ENCODE results near the gene LRCH1.
A peak's percentile ranks its signal among the peaks of the same experiment; 100 is the strongest.
"Not testable (repeated sequence)": the region's sequence is repeated elsewhere in the genome, so short reads cannot be mapped to it uniquely, and the experiment has no call there.

Gene LRCH1

DNA sequence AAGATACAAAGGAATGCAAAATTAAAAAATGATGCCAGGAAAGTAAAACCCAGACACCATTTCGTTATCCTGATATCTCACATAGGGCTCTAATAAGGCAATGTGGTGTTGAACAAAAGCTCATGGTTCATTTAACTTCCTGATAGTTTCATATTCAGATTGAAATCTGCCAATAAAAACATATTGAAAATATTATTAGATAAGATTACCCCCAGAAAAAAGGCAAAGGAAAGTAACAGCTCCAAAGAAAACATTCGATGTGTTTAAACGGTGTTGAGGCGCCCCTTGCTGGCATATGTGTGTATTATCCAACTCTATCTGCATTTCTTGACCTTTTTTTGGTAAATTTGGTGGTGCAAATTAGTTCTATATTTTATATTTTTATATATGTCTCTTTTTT is 168.1 kb downstream of the LRCH1 start:
- DNase-seq, result no peak

DNA sequence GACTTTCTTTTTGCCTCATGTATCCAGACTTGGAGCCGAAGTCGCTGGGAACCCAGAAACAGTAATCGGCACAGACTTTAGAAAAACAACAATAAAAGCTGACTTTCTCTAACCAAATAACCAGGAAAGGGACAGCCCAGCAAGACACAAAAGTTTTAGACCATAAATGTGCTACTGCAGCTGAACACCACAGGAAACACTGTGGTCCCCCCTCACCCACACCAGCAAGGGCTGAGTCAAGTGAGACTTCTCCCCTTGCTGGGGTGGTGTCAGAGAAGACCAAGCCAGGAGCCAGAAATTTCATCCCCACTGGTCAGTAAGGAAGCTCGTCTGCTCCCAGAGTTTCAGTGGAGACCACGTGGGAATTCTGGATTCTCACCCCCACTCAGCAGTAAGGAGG is 173.4 kb downstream of the LRCH1 start:
- DNase-seq, result peak; percentile 36

DNA sequence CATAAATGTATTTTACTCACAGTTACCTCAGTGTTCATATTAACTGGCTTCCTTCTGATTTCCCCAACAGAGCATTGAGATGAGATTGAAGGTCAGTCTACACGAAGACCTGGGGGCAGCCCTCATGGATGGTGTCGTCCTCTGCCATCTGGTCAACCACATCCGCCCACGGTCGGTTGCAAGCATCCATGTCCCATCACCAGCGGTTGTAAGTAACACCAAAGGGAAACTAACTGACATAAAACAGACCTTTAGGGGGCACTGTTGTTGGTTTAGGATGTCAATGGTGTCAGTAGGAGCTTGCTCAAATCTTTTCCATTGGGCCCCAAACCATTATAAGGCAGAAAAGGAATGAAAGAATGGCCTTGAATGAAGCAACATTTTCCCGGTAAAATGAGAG is 175.8 kb downstream of the LRCH1 start:
- DNase-seq, result no peak

DNA sequence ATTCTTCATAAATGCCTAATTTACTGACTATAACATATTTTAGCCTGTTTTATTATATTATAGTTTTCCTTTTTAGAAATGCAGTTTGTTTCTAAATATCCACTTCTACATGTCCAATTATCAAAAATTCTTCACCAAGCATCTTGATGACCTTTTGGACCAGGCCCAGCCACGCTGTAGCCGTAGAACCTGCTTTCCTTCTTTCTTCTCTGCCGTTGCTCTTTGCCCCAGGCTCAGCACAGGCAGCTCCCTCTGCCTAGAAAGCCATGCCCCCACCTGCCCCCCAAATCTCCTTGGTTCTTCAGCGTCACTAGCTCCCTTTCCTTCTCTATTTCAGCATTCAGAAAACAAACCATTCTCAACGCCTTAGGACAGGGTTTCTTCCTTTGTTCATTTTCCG is 178.6 kb downstream of the LRCH1 start:
- DNase-seq, result no peak

DNA sequence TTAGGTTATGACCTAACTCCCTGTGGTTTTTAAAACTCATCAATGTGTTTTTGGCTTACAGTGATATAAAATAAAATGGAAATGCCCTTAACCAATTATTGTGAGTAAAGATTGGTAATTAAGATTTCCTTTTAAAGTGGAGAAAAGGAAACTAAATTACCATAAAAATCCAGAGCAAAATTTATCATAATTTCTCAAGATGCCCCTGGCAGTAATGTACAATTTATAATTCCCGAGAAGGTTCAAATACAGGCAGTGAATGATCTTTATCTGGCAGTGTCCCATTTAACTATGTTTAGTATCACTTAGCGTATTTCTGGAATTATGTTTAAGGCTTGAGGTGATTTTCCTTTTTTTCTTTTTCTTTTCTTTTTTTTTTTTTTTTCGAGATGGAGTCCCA is 182.5 kb downstream of the LRCH1 start:
- DNase-seq, result no peak

DNA sequence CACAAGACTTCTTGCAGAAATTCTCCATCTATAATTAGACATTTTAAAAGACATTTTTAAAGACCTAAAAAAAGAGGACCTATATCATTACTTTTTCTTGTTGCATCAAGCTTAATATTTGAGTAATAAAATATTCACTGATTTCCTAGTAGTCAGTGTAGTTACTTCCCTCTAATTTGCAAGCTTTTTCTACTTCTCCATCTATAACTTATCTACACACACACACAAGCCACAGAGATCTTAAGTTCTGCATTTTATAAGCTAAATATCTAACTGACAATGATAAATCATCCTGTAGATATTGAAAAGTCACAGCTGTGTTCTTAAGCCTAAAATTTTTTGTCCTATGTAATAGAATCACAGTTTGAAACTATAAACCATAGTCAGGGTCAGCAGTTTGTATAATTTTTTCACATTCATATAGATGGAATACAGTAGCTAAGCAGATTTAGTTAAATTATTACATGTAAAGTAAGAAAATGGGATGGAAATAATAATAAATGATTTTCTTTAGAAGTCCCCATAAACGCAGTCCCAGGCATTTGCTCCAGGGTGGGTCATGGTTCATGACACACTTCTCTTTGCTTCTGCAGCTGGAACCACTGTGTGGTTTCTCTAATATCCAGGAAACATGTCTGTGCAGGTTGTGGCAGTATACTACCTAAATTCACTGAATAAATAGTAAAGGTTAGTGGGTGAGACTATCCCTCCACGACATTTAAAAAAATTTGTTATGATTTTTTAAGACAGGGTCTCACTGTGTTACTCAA is 183.8 kb downstream of the LRCH1 start:
- DNase-seq, result no peak

DNA sequence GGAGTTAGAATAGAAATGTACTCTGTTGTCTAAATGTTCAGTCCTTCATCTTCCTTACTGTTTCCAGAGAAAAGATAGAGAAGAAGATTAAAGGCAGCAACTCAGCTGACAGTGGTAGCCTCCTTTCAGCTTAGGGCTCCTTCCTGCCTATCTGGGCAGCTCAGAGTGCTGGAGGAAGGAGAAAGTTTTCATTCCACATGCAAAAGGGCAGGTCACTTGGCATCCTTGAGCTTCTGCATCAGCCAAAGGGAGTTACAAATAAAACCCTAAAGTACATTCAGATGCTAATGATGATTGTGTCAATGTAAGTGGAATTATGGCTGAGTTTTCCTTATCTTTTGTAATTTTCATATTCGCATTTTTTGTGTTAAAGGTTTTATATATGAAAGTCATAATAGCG is 185.1 kb downstream of the LRCH1 start:
- DNase-seq, result no peak

DNA sequence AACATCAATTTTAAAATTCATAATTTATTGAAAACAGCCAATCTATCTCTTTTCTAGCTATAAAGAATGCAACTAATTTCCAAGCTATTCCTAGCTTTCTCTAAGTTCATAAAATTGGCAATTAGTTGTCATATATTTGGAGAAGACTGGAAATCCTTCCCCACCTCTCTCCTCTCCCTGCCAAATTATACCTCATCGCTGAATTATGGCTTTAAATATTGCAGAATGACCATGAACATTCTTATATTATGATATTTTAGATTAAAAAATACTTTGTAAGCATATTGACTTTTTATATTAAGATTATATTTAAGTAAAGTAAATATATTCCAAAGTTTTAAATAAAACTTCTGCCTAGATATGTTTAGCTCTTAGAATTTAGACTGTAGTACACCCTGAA is 185.8 kb downstream of the LRCH1 start:
- no peak for DNase-seq

DNA sequence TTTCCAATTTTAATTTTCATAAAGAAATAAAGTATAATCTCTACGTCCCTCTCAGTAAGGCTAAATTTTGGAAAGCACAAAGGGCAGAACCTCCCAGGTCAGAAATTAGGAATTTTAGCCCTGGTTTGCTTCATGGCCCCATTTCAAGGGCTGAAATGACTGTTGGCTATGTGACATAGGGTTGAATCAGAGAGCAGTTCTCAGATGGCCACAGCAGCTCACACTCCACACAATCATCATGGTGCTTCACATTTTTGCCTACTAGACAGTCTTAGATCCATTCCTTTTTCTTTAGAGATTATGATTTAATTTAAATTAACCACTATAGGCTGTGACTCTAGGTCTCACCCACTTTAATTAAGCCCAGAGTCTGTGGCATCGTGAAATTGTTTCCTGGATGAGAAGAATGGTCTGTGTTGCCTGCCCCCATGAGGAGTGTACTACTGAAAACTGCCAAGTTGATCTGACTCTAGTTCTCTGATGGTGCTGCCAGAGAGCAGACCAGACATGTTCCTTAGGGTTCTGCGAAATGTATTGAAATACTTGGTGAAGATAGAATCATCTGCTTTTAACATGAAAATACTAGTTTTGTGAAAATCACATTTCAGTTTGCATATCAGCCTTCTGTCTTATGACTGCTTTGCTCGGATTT is 186.6 kb downstream of the LRCH1 start:
- no peak for DNase-seq

DNA sequence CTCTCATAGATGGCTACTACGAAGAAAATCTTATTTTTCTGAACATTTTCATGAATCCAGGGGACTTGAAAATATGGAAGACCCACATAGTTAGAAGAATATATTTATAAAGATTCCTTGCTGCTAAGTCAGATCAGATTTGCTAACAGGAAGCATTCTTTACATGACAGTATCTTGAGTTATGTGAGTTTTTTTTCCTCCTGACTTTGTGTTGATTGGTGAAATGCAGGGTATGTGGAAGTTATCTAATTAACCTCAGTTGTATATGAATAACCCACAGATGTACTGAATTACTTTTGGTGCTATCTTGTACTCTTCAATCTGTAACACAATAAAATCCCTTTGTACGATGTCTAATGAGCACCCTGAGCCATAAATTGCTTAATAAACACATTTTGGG is 190.2 kb downstream of the LRCH1 start:
- DNase-seq, result no peak

DNA sequence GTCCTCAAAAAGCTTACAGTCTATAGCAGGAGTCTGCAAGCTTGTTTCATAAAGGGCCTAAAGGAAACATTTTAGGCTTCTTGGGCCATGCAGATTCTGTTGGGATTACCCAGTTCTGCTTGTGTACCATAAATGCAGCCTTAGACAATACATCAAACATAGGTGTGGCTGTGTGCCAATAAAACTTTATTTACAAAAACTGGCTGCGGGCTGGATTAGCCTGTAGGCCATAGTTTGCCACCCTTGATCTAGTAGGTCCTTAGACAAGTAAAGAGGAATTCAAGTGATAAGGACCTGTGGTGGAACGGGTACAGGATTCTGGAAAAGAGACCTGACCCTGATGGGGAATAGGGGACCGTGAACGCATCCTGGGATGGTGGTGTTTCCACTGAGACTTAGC is 192.1 kb downstream of the LRCH1 start:
- DNase-seq, result no peak

DNA sequence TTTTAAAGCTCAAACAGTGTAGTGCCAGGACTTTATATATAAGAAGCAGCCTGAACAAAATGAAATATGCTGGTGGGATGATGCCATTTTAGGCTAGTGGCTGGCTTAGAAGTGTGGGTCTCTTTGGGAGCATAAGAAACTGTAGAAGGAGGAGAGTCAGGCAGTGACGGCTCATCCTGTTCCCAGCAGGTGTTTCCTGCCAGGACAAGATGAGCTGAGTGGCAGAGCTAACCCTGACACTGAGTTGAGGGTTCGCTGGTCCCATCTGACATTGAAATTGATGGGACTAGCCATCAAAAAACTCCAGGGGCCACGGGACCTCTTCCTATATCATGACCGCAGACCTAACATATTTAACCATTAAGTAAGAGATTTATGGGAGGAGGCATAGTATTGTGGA is 192.7 kb downstream of the LRCH1 start:
- no peak for DNase-seq

DNA sequence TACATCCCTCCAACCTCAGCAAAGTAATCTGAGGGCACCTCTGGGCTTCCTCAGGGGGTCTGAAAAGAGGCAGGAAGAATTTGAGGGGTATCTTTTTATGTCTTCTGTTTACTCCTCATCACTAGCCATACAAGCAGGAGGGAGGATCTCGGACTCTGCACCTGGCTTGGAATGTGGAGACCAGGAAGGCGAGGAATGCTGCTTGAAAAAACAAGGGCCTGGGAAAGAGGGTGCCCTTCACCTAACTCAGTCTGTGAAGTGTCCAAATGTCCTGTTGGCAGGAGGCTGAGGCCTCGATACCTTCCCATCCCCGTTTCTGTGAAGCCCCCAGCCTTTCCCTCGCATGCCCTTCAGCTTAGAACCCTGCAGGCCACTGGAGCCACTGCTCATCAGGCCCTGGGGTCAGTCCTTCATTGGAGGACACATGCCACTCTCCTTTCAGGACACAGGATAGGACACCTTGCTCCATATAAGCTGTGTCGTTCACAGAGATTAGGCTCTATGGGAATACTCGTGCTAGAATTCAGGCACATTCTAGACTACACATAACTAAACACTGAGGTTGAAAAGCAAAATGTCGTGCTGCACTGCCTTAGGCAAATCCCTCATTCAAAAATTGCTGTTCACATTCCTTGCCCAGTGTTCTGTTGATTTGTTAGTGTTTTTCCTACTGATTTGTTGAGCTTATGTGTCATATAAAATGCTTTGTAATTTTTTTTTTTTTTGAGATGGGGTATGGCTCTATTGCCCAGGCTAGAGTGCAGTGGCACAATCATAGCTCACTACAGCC is 194.3 kb downstream of the LRCH1 start:
- no peak for DNase-seq

DNA sequence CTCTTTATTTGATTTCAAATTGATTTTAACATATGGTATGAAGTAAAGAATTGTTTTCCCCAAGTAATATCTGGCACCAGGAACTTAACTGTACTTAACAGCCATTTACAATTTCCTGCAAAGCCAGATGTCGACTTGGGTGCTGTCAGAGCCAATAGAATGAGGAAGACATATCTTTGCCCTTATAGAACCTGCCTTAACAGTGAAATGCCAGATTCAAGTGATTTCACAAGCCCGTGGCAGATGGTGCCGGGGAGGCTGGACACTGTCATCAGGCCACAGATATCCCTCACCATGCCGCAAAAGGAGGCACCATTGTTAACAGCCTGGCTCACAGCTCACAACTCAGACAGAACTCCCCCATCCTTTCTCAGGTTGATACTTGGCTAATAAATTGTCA is 195.3 kb downstream of the LRCH1 start:
- no peak for DNase-seq

DNA sequence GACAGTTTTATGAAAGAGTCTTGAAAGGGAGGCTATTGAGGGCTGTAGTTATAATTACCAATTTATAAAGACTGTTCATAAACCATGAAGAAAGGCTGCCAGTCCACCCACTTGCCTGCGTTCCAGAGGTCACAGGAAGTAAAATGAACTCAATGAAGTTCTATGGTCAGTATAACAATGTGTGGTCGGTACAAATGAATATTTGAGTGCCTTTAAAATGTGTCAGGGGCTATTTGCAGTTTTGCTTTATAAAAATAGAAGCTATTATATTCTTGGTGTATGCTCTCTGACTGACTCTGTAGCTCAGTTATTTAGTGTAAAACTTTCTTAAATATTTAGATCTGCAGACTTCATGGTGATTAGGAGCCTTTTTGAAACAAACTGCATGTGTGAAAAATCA is 197.0 kb downstream of the LRCH1 start:
- DNase-seq, result no peak

DNA sequence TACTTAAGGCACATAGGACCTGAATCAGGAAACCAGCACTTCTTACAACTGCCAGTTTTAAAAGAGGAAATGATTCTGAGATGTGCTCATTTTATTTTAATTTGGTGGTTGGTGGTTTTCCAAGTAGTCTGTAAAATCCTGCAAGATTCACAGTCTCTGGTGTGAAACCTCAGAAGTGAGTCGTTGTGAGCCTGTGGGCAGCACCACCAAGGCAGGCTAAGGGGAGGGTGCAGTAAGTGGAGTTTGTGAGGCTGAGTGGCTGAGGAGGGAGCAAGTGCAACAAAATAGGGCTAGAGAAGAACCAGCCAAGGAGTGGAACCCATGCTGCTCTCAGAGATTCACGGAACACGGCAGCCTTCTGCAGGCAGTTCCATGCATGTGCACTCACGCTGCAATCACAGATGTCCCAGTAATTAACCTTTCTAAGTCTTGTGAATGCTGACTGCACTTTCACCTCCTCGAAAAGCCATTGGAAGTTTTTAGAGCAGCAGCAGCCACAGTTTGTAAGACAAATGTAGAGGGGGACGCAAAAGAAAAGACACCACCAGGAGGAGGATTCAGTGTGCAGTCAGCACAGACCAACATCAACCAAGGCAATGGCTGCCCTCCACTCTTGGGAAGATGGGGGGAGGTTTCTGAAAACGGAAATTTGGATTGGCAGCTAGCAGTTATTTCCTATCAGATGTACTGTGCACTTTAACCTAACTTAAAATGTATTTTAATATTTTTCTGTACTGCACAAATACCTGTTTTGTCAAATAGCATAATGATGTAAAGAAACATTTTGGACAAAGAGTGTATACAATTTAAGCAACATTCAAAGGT is 199.1 kb downstream of the LRCH1 start:
- DNase-seq, result peak; percentile 87

DNA sequence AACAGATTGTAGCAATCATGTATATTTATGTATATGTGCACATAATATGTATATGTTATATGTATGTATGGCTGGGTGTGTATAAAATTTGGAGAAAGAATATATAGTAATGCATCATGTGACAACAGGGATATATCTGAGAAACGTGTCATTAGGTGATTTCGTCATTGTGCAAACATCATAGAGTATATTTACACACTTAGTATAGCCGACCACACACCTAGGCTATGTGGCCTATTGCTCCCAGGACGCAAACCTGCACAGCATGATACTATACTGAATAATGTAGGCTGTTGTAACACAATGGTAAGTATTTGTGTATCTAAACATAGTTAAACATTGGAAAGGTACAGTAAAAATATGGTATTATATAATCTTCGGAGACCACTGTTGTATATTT is 200.2 kb downstream of the LRCH1 start:
- DNase-seq, result no peak

DNA sequence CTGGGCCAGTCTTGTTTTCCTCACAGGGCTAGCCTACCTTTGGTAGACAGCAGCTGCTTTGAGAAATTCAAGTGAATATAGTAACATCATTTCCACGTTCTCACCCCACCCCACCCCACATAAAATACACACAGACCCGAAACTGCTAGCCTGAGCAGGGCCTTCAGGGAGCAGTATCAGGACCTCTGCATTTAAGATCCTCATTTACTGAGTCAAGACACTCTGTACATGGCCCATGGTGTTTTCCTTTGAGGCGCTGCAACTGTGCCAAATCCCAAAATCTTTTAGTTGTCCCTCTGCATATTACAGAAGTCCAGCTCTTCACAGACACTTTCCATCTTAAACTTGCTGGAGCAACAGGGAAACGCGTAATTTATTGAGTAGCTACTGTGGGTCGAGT is 200.9 kb downstream of the LRCH1 start:
- no peak for DNase-seq

DNA sequence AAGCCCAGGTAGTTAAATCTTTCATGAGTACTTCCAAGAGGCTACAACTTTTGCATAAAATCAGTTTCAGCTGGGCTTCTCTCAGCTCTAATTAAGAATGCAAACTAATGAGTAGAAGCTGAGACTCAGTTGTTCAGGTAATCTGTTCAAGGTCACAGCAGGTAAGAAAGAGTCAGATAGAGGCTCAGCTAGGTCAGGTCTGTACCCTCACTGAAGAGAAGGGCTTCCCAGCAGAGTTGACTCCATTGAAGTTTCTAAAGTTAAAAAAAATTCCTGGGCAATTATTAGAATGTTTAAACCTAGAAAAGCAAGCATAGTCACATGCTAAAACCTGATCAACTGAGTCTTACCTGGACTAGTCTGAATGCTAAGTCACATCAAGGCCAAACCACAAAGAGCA is 201.8 kb downstream of the LRCH1 start:
- no peak for DNase-seq

DNA sequence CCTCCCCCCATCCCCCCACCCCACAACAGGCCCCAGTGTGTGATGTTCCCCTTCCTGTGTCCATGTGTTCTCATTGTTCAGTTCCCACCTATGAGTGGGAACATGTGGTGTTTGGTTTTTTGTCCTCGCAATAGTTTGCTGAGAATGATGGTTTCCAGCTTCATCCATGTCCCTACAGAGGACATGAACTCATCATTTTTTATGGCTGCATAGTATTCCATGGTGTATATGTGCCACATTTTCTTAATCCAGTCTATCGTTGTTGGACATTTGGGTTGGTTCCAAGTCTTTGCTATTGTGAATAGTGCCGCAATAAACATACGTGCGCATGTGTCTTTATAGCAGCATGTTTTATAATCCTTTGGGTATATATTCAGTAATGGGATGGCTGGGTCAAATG is 202.5 kb downstream of the LRCH1 start:
- DNase-seq, result not testable (repeated sequence)

DNA sequence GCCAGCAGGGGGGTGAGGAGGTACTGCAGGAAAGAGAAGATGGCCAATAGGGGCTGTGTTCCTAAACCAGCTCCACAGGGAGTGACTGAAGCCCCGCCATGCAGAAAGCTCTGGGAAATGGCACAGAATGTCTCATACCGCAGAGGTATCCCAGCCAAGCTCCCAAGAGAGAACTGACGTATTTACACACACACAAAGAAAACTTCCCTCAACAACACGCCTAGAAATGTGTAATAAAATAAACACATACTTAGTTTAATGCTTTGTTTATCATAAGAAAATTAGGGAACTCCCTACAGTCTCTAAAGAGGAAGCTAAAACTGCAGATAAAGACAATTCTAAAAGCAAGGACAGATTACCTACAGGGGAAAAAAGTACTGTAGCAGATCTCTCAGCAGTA is 204.0 kb downstream of the LRCH1 start:
- no peak for DNase-seq

DNA sequence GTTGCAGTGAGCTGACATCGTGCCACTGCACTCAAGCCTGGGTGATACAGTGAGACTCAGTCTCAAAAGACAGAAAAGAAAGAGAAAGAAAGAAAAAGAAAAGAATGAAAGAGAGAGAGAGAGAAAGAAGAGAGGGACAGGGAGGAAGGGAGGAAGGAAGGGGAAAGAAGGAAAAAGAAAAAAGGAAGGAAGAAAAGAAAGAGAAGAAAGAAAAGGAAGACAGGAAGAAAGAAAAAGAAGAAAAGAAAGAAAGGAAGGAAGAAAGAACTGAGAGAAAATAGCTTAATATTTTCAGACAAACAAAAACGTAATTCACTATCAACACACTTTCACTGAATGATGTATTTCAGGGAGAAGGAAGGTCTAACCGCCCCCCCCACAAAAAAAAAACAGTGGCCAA is 204.7 kb downstream of the LRCH1 start:
- DNase-seq, result no peak

DNA sequence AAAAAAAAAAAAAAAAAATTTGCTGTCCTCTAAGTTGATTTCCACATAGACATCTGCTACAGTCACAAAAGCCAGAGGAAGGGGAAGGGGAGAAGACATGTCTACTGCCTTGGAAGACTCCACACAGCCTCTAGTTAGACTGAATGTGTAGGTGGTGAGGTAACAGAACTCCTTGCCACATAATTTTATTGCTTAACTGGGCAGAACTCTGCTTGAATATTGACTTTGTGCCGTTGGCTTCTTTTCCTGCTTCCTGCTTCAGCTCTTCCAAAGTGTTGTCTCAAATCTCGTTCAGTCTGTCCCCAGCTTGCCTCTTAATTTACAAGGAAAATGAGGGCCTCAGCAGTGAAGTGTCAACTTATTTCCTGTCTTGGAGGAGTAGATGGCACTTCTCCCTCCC is 206.9 kb downstream of the LRCH1 start:
- DNase-seq, result no peak

All from NK-92 treated with Interleukin-12 subunit alpha and Interleukin-12 subunit beta, amount 100 ng/mL, for 24 hours (cell line).